Memory B cell (primary cell): ENCODE data around the gene SEZ6.

Experiments
- ATAC-seq: fragments of 150-1000 bp; cut with Tn5 transposase; 2 replicates; pipeline ENCODE4 v1.10.0; 2021; ENCODE audit warnings: low read depth, mild to moderate bottlenecking, moderate library complexity
- DNase-seq, 2 donors: peaks; one replicate each; pipeline ENCODE4 v3.0.0; 2022; ENCODE audit warnings: low spot score in 2 of 2
- H3K27ac Mint-ChIP-seq: one replicate; pipeline ENCODE4 v1.8.0; 2022; ENCODE audit warnings: mild to moderate bottlenecking, moderate library complexity, mixed read lengths
- H3K27me3 Mint-ChIP-seq: one replicate; pipeline ENCODE4 v1.8.0; 2022; ENCODE audit warnings: mixed read lengths
- H3K36me3 Mint-ChIP-seq: one replicate; pipeline ENCODE4 v1.8.0; 2022; ENCODE audit warnings: mild to moderate bottlenecking, mixed read lengths
- H3K4me1 Mint-ChIP-seq: one replicate; pipeline ENCODE4 v1.8.0; 2022; ENCODE audit warnings: mixed read lengths
- H3K4me3 Mint-ChIP-seq: one replicate; pipeline ENCODE4 v1.8.0; 2022; ENCODE audit warnings: mild to moderate bottlenecking, moderate library complexity, mixed read lengths
- H3K9me3 Mint-ChIP-seq: one replicate; pipeline ENCODE4 v1.8.0; 2022; ENCODE audit warnings: mixed read lengths

SEZ6 gene

DNA sequence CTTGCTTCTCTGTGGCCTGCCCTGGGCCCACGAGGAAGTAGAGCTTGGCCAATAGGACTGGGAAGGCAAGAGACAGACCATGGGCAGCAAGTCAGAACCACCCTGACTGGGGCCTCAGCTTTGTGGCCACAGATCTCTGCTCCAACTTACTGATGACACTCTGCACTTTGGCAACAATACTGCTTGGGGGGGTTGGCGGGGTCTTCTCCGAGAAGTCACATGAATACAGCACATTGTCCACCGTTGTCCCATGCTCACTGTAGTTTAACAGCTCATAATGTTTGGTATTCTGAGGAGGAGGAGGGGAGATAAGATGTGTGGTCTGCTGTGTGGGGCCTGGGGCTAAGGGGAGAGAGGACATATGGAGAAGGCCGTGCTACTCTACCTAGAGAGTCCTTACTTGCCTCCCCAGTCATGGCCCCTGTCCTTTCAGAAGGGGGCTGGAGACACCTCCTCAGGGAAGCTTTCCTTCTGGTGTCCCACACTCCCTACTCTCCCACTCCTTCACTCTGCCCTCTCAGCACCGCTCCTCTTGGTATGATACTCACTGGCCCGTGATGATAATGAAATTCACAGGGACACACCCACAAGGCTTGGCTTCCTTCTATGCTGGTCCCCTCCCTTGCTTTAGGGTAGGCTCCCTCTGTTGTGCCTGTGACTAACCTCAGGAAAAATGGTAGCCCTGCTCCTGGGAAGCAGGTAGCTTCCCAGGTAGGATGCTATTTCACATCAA is 99.0 kb downstream of the SEZ6 start:
- Mint-ChIP-seq H3K27me3 (no peaks in the 10 kb centered on the region), H3K27ac (peak overlapping the region; percentile 67), H3K4me1 (peaks cover 11% of the 10 kb centered on the region), H3K9me3 (no peaks in the 10 kb centered on the region), H3K36me3 (peaks cover 15% of the 10 kb centered on the region), H3K4me3 (no peak overlapping the region)
- DNase-seq (no peak), ATAC-seq (no peak)

DNA sequence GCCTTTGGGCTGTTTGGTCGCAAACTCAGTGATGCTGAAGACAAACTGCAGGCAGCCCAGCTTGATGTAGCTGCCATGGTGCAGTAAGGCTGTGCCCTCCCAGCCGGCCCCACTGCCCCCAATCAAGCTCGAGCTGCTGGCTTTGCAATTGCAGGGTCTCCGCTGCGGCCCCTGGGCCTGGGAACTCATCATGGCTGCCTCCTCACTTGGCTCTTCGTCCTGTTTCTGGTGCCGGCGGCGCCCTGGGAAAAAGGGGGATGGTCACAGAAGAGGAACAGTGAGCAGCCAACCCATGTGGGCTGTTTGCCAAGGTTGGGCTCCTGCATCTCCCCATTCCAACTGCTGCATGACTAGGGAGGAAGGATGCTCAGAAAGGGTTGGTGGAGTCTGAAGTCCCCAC is 99.6 kb downstream of the SEZ6 start:
- peak overlapping the region; percentile 67 for H3K27ac Mint-ChIP-seq
- H3K9me3 Mint-ChIP-seq, result no peaks in the 10 kb centered on the region
- ATAC-seq (no peak), DNase-seq (no peak)
- no peak overlapping the region for H3K4me3 Mint-ChIP-seq
- H3K4me1 Mint-ChIP-seq, result peaks cover 15% of the 10 kb centered on the region
- H3K27me3 Mint-ChIP-seq, result no peaks in the 10 kb centered on the region
- peaks cover 15% of the 10 kb centered on the region for H3K36me3 Mint-ChIP-seq
